DND-41 (cell line): ENCODE data around the gene GALNT18.

Source experiments
- ATAC-seq: fragments of 200-7000 bp; cut with Tn5 transposase; 3 replicates; pipeline ENCODE4 v1.9.1; 2021; ENCODE audit warnings: low read depth; ENCODE audit not compliant: insufficient read depth
- DNase-seq: peaks from one replicate; pipeline ENCODE4 v3.0.0-alpha.2; 2020
- H2AFZ ChIP-seq: 2 replicates; pipeline ENCODE4 v1.6.0; 2012; ENCODE audit warnings: low read depth, low read length
- H3K27ac ChIP-seq: 2 replicates; pipeline ENCODE4 v1.5.1; 2012; ENCODE audit warnings: low read length, inconsistent platforms
- H3K27me3 ChIP-seq: fragments of 200-600 bp; sonication (generic); 2 replicates; pipeline ENCODE4 v1.6.0; 2012; ENCODE audit warnings: low read length, mild to moderate bottlenecking, inconsistent platforms; ENCODE audit not compliant: insufficient read depth, poor library complexity
- H3K36me3 ChIP-seq: 2 replicates; pipeline ENCODE4 v1.5.1; 2012; ENCODE audit warnings: low read length, inconsistent platforms; ENCODE audit not compliant: insufficient read depth
- H3K4me1 ChIP-seq: 2 replicates; pipeline ENCODE4 v1.5.1; 2012; ENCODE audit warnings: mild to moderate bottlenecking, low read length; ENCODE audit not compliant: insufficient read depth
- H3K4me2 ChIP-seq: 2 replicates; pipeline ENCODE4 v1.6.0; 2012; ENCODE audit warnings: mild to moderate bottlenecking, moderate library complexity, low read length, inconsistent platforms; ENCODE audit not compliant: insufficient read depth
- H3K4me3 ChIP-seq, 2 experiments: fragments of 200-600 bp in 1 of 2; shearing (Covaris generic) in 1 of 2; 2 replicates each; pipeline ENCODE4 v1.5.1; 2012 to 2016; ENCODE audit warnings: inconsistent platforms in 2 of 2, low read length in 2 of 2, mild to moderate bottlenecking in 2 of 2, low read depth in 1 of 2, moderate library complexity in 1 of 2
- H3K79me2 ChIP-seq: 2 replicates; pipeline ENCODE4 v1.6.0; 2012; ENCODE audit warnings: low read length, inconsistent platforms; ENCODE audit not compliant: insufficient read depth
- H3K9ac ChIP-seq: 2 replicates; pipeline ENCODE4 v1.6.0; 2012; ENCODE audit warnings: low read depth, mild to moderate bottlenecking, inconsistent platforms, low read length, moderate library complexity
- H3K9me3 ChIP-seq: 2 replicates; pipeline ENCODE4 v1.5.1; 2012; ENCODE audit warnings: low read length, moderate library complexity, mild to moderate bottlenecking, inconsistent platforms; ENCODE audit not compliant: insufficient read depth, severe bottlenecking
- H4K20me1 ChIP-seq: 2 replicates; pipeline ENCODE4 v1.6.0; 2012; ENCODE audit warnings: low read length; ENCODE audit not compliant: insufficient read depth
- EZH2 ChIP-seq: IDR thresholded peaks from 3 replicates; pipeline ENCODE4 v1.6.1; 2012; ENCODE audit warnings: borderline replicate concordance, low read depth, mild to moderate bottlenecking, moderate library complexity, low read length, inconsistent platforms; ENCODE audit not compliant: severe bottlenecking
- TF ChIP-seq, protein P1 (sequence below): IDR thresholded peaks from 2 replicates; pipeline ENCODE4 v1.5.1; 2012; ENCODE audit warnings: borderline replicate concordance, low read length, moderate library complexity, mild to moderate bottlenecking; ENCODE audit not compliant: poor library complexity, severe bottlenecking; ENCODE audit errors: extremely low read depth

The GALNT18 gene

DNA sequence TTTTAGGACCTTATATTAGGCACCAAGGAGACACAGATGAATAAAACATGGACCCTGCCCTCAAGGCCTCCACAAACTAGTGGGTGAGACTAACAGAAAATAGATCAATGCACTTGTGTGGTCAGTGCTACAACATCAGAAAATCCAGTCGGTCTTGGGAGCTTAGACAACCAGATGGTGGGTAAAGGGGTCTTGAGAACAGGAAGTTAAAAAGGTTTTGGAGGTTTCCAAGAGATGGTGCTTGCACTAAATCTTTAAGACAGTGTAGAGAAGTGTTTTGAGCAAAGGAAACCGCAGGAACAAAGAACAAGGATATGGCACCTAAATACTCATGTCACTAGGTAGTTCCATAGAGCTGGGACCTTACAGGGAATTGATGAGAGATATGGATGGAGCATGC lies 56.2 kb downstream of the GALNT18 start:
- Histone ChIP-seq H3K4me3 (no peak overlapping the region), H3K27me3 (peaks cover 4% of the 10 kb centered on the region), H3K4me2 (no peak overlapping the region), H3K4me1 (no peaks in the 10 kb centered on the region), H2AFZ (no peak overlapping the region), H3K27ac (no peak overlapping the region), H4K20me1 (no peaks in the 10 kb centered on the region), H3K9ac (no peak overlapping the region), H3K9me3 (no peaks in the 10 kb centered on the region), H3K79me2 (no peaks in the 10 kb centered on the region), H3K36me3 (no peaks in the 10 kb centered on the region)
- DNase-seq: no peak
- TF ChIP-seq, protein P1, sequence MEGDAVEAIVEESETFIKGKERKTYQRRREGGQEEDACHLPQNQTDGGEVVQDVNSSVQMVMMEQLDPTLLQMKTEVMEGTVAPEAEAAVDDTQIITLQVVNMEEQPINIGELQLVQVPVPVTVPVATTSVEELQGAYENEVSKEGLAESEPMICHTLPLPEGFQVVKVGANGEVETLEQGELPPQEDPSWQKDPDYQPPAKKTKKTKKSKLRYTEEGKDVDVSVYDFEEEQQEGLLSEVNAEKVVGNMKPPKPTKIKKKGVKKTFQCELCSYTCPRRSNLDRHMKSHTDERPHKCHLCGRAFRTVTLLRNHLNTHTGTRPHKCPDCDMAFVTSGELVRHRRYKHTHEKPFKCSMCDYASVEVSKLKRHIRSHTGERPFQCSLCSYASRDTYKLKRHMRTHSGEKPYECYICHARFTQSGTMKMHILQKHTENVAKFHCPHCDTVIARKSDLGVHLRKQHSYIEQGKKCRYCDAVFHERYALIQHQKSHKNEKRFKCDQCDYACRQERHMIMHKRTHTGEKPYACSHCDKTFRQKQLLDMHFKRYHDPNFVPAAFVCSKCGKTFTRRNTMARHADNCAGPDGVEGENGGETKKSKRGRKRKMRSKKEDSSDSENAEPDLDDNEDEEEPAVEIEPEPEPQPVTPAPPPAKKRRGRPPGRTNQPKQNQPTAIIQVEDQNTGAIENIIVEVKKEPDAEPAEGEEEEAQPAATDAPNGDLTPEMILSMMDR: no peak
- no peak for TF ChIP-seq EZH2
- ATAC-seq: no peak

DNA sequence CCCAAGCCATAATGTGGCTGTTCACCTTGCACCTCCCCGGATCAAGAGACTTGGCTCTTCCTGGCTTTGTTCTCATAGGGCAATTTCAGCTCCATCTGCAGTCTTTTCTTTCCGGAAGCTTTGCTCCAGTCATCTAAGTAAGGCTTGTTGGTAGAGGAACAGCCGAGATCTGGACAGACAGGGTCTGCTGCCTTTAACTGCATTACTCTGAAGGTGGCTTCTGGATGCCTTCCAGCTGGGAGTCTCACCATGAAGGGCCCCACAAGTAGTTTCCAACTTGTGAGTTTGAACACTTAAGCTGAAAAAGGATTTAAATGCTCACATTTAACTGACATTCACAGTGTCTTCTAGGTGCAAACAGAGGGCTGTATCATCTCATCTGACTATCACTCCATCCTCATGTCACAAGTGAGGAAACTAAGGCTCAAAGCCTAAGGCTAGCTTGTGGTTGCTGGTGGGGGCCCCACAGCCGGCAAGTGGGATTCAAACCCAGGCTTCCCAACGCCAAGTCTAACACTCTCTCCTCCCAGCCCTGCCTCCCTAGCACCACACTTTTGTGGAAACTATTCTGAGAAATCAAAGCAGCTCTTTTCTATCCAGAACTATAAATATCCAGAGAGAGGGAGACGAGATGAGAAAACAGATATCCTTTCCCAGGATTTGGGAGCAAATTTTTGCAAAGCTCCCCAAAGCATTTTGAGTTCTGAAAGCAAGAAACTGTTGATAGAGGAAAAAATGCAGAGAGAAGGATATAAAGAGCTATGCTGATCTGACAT lies 58.4 kb downstream of the GALNT18 start:
- DNase-seq: no peak
- no peak for TF ChIP-seq EZH2
- TF ChIP-seq, protein P1: no peak
- Histone ChIP-seq H3K79me2 (no peaks in the 10 kb centered on the region), H3K4me2 (no peak overlapping the region), H4K20me1 (no peaks in the 10 kb centered on the region), H3K9ac (no peak overlapping the region), H3K9me3 (no peaks in the 10 kb centered on the region), H3K27ac (no peak overlapping the region), H2AFZ (no peak overlapping the region), H3K4me3 (no peak overlapping the region), H3K27me3 (peaks cover 4% of the 10 kb centered on the region), H3K4me1 (no peaks in the 10 kb centered on the region), H3K36me3 (no peaks in the 10 kb centered on the region)
- no peak for ATAC-seq

DNA sequence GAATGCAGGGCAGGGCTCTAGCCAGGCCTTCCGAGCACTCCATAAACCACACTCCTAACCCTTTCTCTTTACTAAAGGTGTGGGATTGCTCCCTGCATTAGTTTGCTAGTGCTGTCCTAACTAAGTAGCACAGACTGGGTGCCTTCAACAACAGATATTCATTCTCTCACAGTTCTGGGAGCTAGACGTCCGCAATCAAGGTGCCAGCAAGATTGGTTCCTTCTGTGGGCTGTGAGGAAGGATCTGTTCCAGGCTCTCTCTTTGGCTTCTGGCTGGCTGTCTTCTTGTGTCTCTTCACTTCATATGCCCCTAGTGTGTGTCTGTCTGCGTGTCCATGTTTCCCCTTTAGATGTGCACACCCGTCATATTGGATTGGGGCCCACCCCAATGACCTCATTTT lies 59.8 kb downstream of the GALNT18 start:
- Histone ChIP-seq H3K9me3 (no peaks in the 10 kb centered on the region), H3K4me2 (no peak overlapping the region), H3K79me2 (no peaks in the 10 kb centered on the region), H3K9ac (no peak overlapping the region), H2AFZ (no peak overlapping the region), H4K20me1 (no peaks in the 10 kb centered on the region), H3K36me3 (no peaks in the 10 kb centered on the region), H3K4me1 (no peaks in the 10 kb centered on the region), H3K27me3 (peaks cover 4% of the 10 kb centered on the region), H3K27ac (no peak overlapping the region), H3K4me3 (no peak overlapping the region)
- DNase-seq (no peak), ATAC-seq (no peak)
- no peak for TF ChIP-seq EZH2
- TF ChIP-seq, protein P1: no peak

DNA sequence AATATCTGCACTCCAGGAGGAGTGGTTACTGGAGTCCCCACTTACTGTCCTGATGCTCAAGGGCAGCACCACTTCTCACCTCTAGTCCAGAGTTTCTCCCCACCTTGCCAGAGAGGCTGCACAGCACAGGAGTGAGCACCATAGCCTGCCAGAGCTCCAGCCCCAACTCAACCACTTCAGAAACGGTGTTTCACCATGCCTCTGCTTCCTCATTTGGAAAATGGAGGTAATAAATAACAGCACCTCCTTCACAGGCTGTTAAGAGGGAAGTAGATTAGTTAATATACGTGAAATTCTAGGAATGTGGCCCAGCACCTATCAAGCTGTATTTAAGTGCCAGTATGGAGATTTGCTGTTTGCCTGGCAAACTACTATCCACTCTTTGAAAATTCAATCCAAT lies 63.0 kb downstream of the GALNT18 start:
- H3K4me1 ChIP-seq: no peaks in the 10 kb centered on the region
- no peaks in the 10 kb centered on the region for H3K27me3 ChIP-seq
- H3K79me2 ChIP-seq: no peaks in the 10 kb centered on the region
- no peak for TF ChIP-seq EZH2
- TF ChIP-seq, protein P1: no peak
- ATAC-seq (no peak), DNase-seq (no peak)
- no peak overlapping the region for H3K4me2 ChIP-seq
- H3K36me3 ChIP-seq: no peaks in the 10 kb centered on the region
- no peak overlapping the region for H3K4me3 ChIP-seq
- H3K27ac ChIP-seq: no peak overlapping the region
- no peaks in the 10 kb centered on the region for H3K9me3 ChIP-seq
- no peaks in the 10 kb centered on the region for H4K20me1 ChIP-seq
- no peak overlapping the region for H3K9ac ChIP-seq
- no peak overlapping the region for H2AFZ ChIP-seq
